ENCODE measurements around the gene TEKTIP1. TPM values are rescaled to one million over a fixed set of nuclear protein-coding genes. Genes with fewer than 3 reads are reported as not detected.
A peak's percentile ranks its signal among the peaks of the same experiment; 100 is the strongest.

Gene TEKTIP1
- total RNA-seq, 1 experiment from 2014 or later = not detected

DNA sequence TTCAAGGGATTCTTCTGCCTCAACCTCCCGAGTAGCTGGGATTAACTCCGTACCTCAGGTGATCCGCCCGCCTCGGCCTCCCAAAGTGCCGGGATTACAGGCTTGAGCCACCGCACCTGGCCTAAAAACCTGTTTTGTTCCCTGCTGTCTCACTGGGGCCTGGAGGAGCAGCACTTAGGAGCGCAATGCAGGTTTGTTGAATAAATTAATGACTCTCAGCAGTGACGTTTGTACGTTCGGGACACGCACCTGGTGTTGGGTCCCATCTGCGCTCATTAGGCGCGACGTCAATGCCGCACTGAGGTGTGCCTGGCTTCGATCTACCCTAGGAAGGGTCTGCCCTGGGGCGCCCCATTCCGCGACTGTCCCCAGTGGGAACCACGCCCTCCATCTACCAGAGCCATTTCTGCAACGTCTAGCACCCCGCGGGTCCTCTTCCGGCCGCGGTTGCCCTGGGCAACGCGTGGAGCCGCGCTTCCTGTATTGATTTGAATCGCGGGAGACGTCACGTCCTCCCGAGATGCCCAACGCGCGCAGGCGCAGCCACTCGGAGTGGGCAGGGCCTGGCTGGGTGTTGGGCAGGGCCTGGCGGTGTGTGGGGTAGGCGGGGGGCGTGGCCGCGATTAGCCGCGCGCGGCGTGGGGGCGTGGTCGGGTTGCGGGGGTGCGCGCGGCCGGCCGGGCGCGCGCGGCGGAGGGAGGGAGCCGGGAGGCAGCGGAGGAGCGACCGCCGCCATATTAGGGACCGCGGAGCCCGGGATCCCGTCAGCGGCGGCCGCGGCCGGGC is 33.2 kb upstream of the TEKTIP1 start, which contains the start of gene FZR1:
Gene FZR1 (plus strand): TSS at position 714 of the 786 bp plus-strand sequence. CDS start 16,679 bp downstream, outside the sequence.
- in situ Hi-C loops (cut with HindIII; ENCODE audit: low pct_unique_long_range_greater_than_20kb, low sequenced_read_pairs) = no loop called here
- POLR2A ChIA-PET = no interaction called here
- Histone ChIP-seq H3K27ac (ENCODE audit: low read length) (peak within 1 kb of the TSS; percentile 94), H3K9me3 (ENCODE audit: control insufficient read depth, insufficient read depth, low read depth, low read length) (no peaks in the 10 kb centered on the region), H3K36me3 (ENCODE audit: control insufficient read depth, insufficient read depth, low read length) (peaks cover 3% of the 10 kb centered on the region), H3K4me3 (ENCODE audit: low read depth in 2 of 2, low read length in 2 of 2) (peak within 1 kb of the TSS; percentile 73), H3K27me3 (ENCODE audit: control insufficient read depth, insufficient read depth, low read length) (no peaks in the 10 kb centered on the region), H3K4me1 (ENCODE audit: control insufficient read depth, insufficient read depth, low read length) (no peaks in the 10 kb centered on the region; the same call in 1 of the 2 replicates)
- intact Hi-C loops (cut with micrococcal nuclease; ENCODE audit: unreplicated experiment) = no loop called here
- peak; percentile 75 for DNase-seq (ENCODE audit: low read depth, low spot score)
- CTCF ChIA-PET = no interaction called here
- ATAC-seq = peak; percentile 98
- peak; percentile 38; the same call in 1 of the 2 replicates for TF ChIP-seq POLR2AphosphoS5 (IDR thresholded peaks at IDR 0.05; ENCODE audit: low read depth, low read length)
- TF ChIP-seq REST (IDR thresholded peaks at IDR 0.05; ENCODE audit: insufficient read depth in 1 of 2, low read depth in 2 of 2, low read length in 1 of 2) = no peak
- BruUV-seq (replicated peaks) = no TSS peak

- peak overlapping the region; percentile 75 for H3K27ac ChIP-seq (ENCODE audit: low read length)
- CTCF ChIA-PET = no interaction called here
- TF ChIP-seq SIN3A (IDR thresholded peaks at IDR 0.05; ENCODE audit: borderline replicate concordance, insufficient read depth, low read depth, low read length) = no peak
- TF ChIP-seq, protein P1, sequence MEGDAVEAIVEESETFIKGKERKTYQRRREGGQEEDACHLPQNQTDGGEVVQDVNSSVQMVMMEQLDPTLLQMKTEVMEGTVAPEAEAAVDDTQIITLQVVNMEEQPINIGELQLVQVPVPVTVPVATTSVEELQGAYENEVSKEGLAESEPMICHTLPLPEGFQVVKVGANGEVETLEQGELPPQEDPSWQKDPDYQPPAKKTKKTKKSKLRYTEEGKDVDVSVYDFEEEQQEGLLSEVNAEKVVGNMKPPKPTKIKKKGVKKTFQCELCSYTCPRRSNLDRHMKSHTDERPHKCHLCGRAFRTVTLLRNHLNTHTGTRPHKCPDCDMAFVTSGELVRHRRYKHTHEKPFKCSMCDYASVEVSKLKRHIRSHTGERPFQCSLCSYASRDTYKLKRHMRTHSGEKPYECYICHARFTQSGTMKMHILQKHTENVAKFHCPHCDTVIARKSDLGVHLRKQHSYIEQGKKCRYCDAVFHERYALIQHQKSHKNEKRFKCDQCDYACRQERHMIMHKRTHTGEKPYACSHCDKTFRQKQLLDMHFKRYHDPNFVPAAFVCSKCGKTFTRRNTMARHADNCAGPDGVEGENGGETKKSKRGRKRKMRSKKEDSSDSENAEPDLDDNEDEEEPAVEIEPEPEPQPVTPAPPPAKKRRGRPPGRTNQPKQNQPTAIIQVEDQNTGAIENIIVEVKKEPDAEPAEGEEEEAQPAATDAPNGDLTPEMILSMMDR (IDR thresholded peaks at IDR 0.05) = no peak
- TF ChIP-seq TCF7L2 (IDR thresholded peaks at IDR 0.05; ENCODE audit: low read depth, low read length) = no peak
- no peak for TF ChIP-seq POLR2AphosphoS5 (IDR thresholded peaks at IDR 0.05; ENCODE audit: low read depth, low read length)
- TF ChIP-seq REST (IDR thresholded peaks at IDR 0.05; ENCODE audit: insufficient read depth in 1 of 2, low read depth in 2 of 2, low read length in 1 of 2) = no peak
- H3K27me3 ChIP-seq (ENCODE audit: control insufficient read depth, insufficient read depth, low read length) = no peaks in the 10 kb centered on the region
- peaks cover 3% of the 10 kb centered on the region for H3K36me3 ChIP-seq (ENCODE audit: control insufficient read depth, insufficient read depth, low read length)
- ATAC-seq (no peak), DNase-seq (ENCODE audit: low read depth, low spot score) (no peak)
- peak overlapping the region; percentile 72 to 73 for H3K4me3 ChIP-seq (ENCODE audit: low read depth in 2 of 2, low read length in 2 of 2)
- in situ Hi-C loops (cut with HindIII; ENCODE audit: low pct_unique_long_range_greater_than_20kb, low sequenced_read_pairs) = no loop called here
- H3K9me3 ChIP-seq (ENCODE audit: control insufficient read depth, insufficient read depth, low read depth, low read length) = no peaks in the 10 kb centered on the region
- BruUV-seq (replicated peaks) = no TSS peak
- POLR2A ChIA-PET = no interaction called here
- no peaks in the 10 kb centered on the region; the same call in 1 of the 2 replicates for H3K4me1 ChIP-seq (ENCODE audit: control insufficient read depth, insufficient read depth, low read length)
- intact Hi-C loops (cut with micrococcal nuclease; ENCODE audit: unreplicated experiment) = no loop called here
These were observed 32.3 kb upstream of the TEKTIP1 start for GRCh38 chr19:3506384-3507340.
